Stomach (tissue), 9 donors: ENCODE results near the gene CELF4. TPM values are rescaled to one million over a fixed set of nuclear protein-coding genes. Genes with fewer than 3 reads are reported as not detected.

Experiments
- DNase-seq, 2 donors: peaks; one replicate each; pipeline versions ENCODE4 v3.0.0 to v3.0.0-alpha.2; 2013 to 2019
- H3K27ac ChIP-seq, 5 donors: fragments of 200-600 bp in 4 of 5; sonication (generic) in 4 of 5; one replicate each; pipeline ENCODE4 v1.5.1; 2013 to 2019; ENCODE audit warnings: mild to moderate bottlenecking in 1 of 5, moderate library complexity in 1 of 5
- H3K27me3 ChIP-seq, 3 donors: fragments of 200-600 bp; sonication (generic); one replicate each; pipeline ENCODE4 v1.5.1; 2017 to 2019; ENCODE audit warnings: mixed run types in 1 of 3
- H3K36me3 ChIP-seq, 4 donors: fragments of 200-600 bp; sonication (generic); 1 replicate in 3 of 4; 2 replicates in 1 of 4; pipeline ENCODE4 v1.5.1; 2016 to 2019
- H3K4me1 ChIP-seq, 4 donors: fragments of 200-600 bp; sonication (generic); one replicate each; pipeline ENCODE4 v1.5.1; 2016 to 2019
- H3K4me3 ChIP-seq, 4 donors: fragments of 200-600 bp; sonication (generic) in 3 of 4; one replicate each; pipeline ENCODE4 v1.5.1; 2016 to 2019; ENCODE audit warnings: mild to moderate bottlenecking in 1 of 4
- H3K9me3 ChIP-seq, 4 donors: fragments of 200-600 bp; sonication (generic); one replicate each; pipeline ENCODE4 v1.5.1; 2016 to 2019
- CTCF ChIP-seq, 7 experiments: fragments of 450-650 bp in 4 of 7; fragments of 200-600 bp in 3 of 7; sonication (generic) in 3 of 7; IDR thresholded peaks; one replicate each; pipeline ENCODE4 v1.5.1; 2016 to 2019; ENCODE audit warnings: antibody characterized with exemption in 7 of 7, control low read depth in 2 of 7, mild to moderate bottlenecking in 1 of 7
- EP300 ChIP-seq: sonication (generic); formaldehyde crosslinking; IDR thresholded peaks from one replicate; pipeline ENCODE4 v1.6.1; 2017; ENCODE audit warnings: antibody characterized with exemption
- POLR2A ChIP-seq, 4 donors: fragments of 450-650 bp; IDR thresholded peaks; one replicate each; pipeline ENCODE4 v1.6.1; 2016; ENCODE audit warnings: antibody characterized with exemption in 4 of 4, control low read depth in 2 of 4, mild to moderate bottlenecking in 1 of 4, moderate library complexity in 1 of 4
- POLR2AphosphoS5 ChIP-seq, 3 donors: sonication (generic); formaldehyde crosslinking; IDR thresholded peaks; one replicate each; pipeline ENCODE4 v1.6.1; 2016; ENCODE audit warnings: antibody characterized with exemption in 3 of 3
- WGBS, 5 donors: extraction: QIAGEN DNeasy Blood & Tissue Kit in 3 of 5; methylation state at CpG; one replicate each; pipeline versions ENCODE4 v1.1.5 to v1.1.7; 2013 to 2018; 5-methylcytosine and 5-hydroxymethylcytosine counted together
- intact Hi-C: fragments of 100-400 bp; cut with DNase I; formaldehyde crosslinking; loops from one replicate; pipeline ENCODE4 v1.15.1; 2023; ENCODE audit warnings: low total_unique reads
- polyA plus RNA-seq, 3 donors: library from polyadenylated mRNA; stranded (reverse); fragments of 200-250 nt; gene quantifications; one replicate each; pipeline ENCODE4 v1.2.3, GENCODE V29; 2013
- total RNA-seq, 5 donors: library from RNA; depleted of rRNA; stranded (reverse); fragments of >200 nt; gene quantifications; one replicate each; pipeline versions ENCODE4 v1.1.0 to v1.2.3, GENCODE V29; 2014 to 2016
- donor health status: healthy with polysubstance abuse.
- donor health status: Bipolar disorder and iron deficiency.
- donor health status: healthy.

Gene CELF4
- total and polyA plus RNA-seq, 8 donors, result 0.93 to 2.4 (median 1.8) TPM; not detected in 2

GRCh38 chr18:37293359-37293758 lies 272.2 kb downstream of the CELF4 start:
- TF ChIP-seq EP300, result no peak
- no peak for TF ChIP-seq POLR2A (IDR thresholded peaks at IDR 0.05)
- no peak for TF ChIP-seq CTCF (IDR thresholded peaks at IDR 0.05)
- TF ChIP-seq POLR2AphosphoS5 (IDR thresholded peaks at IDR 0.05), result no peak

GRCh38 chr18:37289423-37289822 lies 276.2 kb downstream of the CELF4 start:
- WGBS, 5 donors, result 67 to 86% (median 81%) methylated on average over 6 of the region's 6 CpGs
- peaks cover 0 to 16% (median 6%) of the 10 kb centered on the region in 3 donors for H3K27me3 ChIP-seq
- H3K4me1 ChIP-seq, result no peaks in the 10 kb centered on the region
- H3K9me3 ChIP-seq, result no peaks in the 10 kb centered on the region
- H3K4me3 ChIP-seq, result no peak overlapping the region
- no peak overlapping the region for H3K27ac ChIP-seq
- intact Hi-C loops, result no loop called here
- DNase-seq, result no peak
- no peaks in the 10 kb centered on the region for H3K36me3 ChIP-seq
- TF ChIP-seq POLR2A (IDR thresholded peaks at IDR 0.05) (no peak), CTCF (IDR thresholded peaks at IDR 0.05) (no peak), POLR2AphosphoS5 (IDR thresholded peaks at IDR 0.05) (no peak)

More at GRCh38 chr18:37293359-37293758, 272.2 kb downstream of the CELF4 start:
- Histone ChIP-seq H3K4me3 (no peak overlapping the region), H3K27me3 (no peaks in the 10 kb centered on the region), H3K9me3 (no peaks in the 10 kb centered on the region), H3K27ac (no peak overlapping the region), H3K36me3 (no peaks in the 10 kb centered on the region), H3K4me1 (no peaks in the 10 kb centered on the region)
- WGBS, 5 donors, result 60 to 89% (median 75%) methylated on average over 3 of the region's 3 CpGs
- no peak for DNase-seq
- intact Hi-C loops, result no loop called here

GRCh38 chr18:37287601-37288000 lies 278.0 kb downstream of the CELF4 start:
- Histone ChIP-seq H3K27ac (no peak overlapping the region), H3K9me3 (no peaks in the 10 kb centered on the region), H3K4me1 (no peaks in the 10 kb centered on the region), H3K36me3 (no peaks in the 10 kb centered on the region), H3K27me3 (peaks cover 0 to 23% (median 6%) of the 10 kb centered on the region in 3 donors), H3K4me3 (no peak overlapping the region)
- TF ChIP-seq POLR2A (IDR thresholded peaks at IDR 0.05) (no peak), CTCF (IDR thresholded peaks at IDR 0.05) (no peak), EP300 (no peak), POLR2AphosphoS5 (IDR thresholded peaks at IDR 0.05) (no peak)
- intact Hi-C loops, result no loop called here
- 8 to 39% (median 25%) methylated on average over 1 of the region's 1 CpG for WGBS, 5 donors
- DNase-seq, result no peak

GRCh38 chr18:37286801-37287200 lies 278.8 kb downstream of the CELF4 start:
- H3K4me1 ChIP-seq, result no peaks in the 10 kb centered on the region
- no peak for DNase-seq
- H3K36me3 ChIP-seq, result no peaks in the 10 kb centered on the region
- peaks cover 0 to 23% (median 6%) of the 10 kb centered on the region in 3 donors for H3K27me3 ChIP-seq
- H3K9me3 ChIP-seq, result no peaks in the 10 kb centered on the region
- H3K27ac ChIP-seq, result no peak overlapping the region
- intact Hi-C loops, result no loop called here
- no peak overlapping the region for H3K4me3 ChIP-seq
- 83 to 88% (median 87%) methylated on average over 6 to 9 of the region's 9 CpGs for WGBS, 5 donors
- no peak for TF ChIP-seq POLR2AphosphoS5 (IDR thresholded peaks at IDR 0.05)
- TF ChIP-seq CTCF (IDR thresholded peaks at IDR 0.05), result no peak
- TF ChIP-seq EP300, result no peak
- TF ChIP-seq POLR2A (IDR thresholded peaks at IDR 0.05), result no peak
